Spleen (tissue), 7 donors: ENCODE data around the gene MAN1B1.

Source experiments
- POLR2A ChIP-seq, 3 donors: fragments of 450-650 bp; IDR thresholded peaks; one replicate each; pipeline ENCODE4 v1.5.1; 2017; ENCODE audit warnings: antibody characterized with exemption in 3 of 3, mild to moderate bottlenecking in 1 of 3
- TF ChIP-seq, protein P1 (sequence below), 11 experiments: fragments of 200-600 bp in 7 of 11; fragments of 450-650 bp in 4 of 11; sonication (generic) in 4 of 11; IDR thresholded peaks in 8 of 11; conservative IDR thresholded peaks in 3 of 11; 1 replicate in 7 of 11; 2 replicates in 4 of 11; pipeline versions ENCODE4 v1.4.0 to v1.8.0; 2016 to 2021; ENCODE audit warnings: antibody characterized with exemption in 11 of 11, inconsistent platforms in 4 of 11, mild to moderate bottlenecking in 1 of 11
- donor health status: DM: no; HTN: no; CAD: no; lungs with moderate emphysema.
- donor health status: DM: no; HTN: no; CAD: no.
- donor health status: DM: no; HTN: no; CAD: no.

DNA sequence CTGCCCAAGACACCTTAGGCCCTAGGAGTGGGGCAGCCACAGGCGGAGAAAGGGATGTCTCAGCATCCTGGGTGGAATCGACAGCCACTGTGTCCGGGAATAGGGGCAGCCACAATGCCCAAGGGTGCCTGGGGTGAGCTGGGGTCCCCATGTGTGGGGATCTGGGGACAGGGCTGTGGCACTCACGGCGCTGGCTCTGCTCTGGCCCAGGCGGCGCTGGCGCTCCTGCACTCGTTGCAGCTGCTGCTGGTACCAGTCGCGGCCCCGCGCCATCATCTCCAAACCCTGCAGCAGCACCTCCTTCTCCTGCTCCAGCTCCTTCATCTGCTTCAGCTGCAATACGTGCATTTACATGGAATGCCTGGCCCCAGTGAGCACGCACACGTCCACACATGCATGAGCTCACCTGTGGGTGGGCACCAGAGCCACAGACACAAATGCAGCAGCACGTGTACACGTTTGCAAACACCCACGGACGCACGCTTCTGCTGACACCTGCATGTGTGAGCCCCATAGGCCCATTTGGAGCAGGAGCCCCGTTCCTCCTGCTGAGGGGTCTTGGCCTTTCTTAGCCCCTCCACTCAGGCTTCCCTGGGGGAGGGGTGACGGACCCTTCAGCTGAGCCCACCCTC lies 21.3 kb upstream of the MAN1B1 start:
- no peak for TF ChIP-seq POLR2A (IDR thresholded peaks at IDR 0.05)
- TF ChIP-seq, protein P1, sequence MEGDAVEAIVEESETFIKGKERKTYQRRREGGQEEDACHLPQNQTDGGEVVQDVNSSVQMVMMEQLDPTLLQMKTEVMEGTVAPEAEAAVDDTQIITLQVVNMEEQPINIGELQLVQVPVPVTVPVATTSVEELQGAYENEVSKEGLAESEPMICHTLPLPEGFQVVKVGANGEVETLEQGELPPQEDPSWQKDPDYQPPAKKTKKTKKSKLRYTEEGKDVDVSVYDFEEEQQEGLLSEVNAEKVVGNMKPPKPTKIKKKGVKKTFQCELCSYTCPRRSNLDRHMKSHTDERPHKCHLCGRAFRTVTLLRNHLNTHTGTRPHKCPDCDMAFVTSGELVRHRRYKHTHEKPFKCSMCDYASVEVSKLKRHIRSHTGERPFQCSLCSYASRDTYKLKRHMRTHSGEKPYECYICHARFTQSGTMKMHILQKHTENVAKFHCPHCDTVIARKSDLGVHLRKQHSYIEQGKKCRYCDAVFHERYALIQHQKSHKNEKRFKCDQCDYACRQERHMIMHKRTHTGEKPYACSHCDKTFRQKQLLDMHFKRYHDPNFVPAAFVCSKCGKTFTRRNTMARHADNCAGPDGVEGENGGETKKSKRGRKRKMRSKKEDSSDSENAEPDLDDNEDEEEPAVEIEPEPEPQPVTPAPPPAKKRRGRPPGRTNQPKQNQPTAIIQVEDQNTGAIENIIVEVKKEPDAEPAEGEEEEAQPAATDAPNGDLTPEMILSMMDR (IDR thresholded peaks at IDR 0.05 in 8 of 11, conservative IDR thresholded peaks at IDR 0.05 in 3 of 11) = no peak
